OCI-LY3 (cell line): ENCODE data around the gene TSPAN9.

Source experiments
- CTCF ChIP-seq: fragments of 200-600, 300-600 bp; sonication (generic); IDR thresholded peaks from 2 replicates; pipeline ENCODE4 v1.5.1; 2014; ENCODE audit warnings: antibody characterized with exemption, low read length, low read depth
- EZH2phosphoT487 ChIP-seq: fragments of 200-600 bp; shearing (Covaris generic); IDR thresholded peaks from 2 replicates; pipeline ENCODE4 v1.6.1; 2018; ENCODE audit warnings: antibody characterized with exemption, mixed run types, low read depth

DNA sequence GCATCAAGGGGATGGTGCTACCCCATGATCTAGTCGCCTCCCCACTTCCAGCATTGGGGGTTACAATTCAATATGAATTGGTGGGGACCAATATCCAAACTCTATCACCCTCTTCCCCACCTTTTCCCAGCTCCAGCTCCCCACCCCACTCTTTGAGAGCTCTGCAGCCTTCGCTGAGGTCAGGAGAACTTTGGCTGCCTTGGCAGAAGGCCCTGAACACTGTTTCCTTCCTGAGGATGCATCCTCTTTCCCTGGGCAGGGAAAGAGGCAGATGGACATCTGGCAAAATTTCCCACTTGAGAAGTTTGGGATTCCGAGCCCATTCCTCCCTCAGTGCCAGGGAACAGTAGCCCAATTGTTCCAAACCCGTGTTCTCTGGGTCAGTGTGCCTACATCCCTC lies 169.1 kb downstream of the TSPAN9 start:
- TF ChIP-seq CTCF = no peak
- TF ChIP-seq EZH2phosphoT487 = no peak
